HG03460 (cell line): ENCODE data around the gene TBC1D22B.
"Not testable (repeated sequence)": the region's sequence is repeated elsewhere in the genome, so short reads cannot be mapped to it uniquely, and the experiment has no call there.

Source experiments
- ATAC-seq: cut with Tn5 transposase; IDR thresholded peaks from one replicate; pipeline ENCODE4 v1.9.1; 2021; ENCODE audit not compliant: unreplicated experiment

The TBC1D22B gene

GRCh38 chr6:37265001-37265400 is 7.4 kb downstream of the TBC1D22B start:
- ATAC-seq: no peak

- no peak for ATAC-seq
Observed at GRCh38 chr6:37265860-37266259, 8.3 kb downstream of the TBC1D22B start.

- no peak for ATAC-seq
Observed at GRCh38 chr6:37269105-37269504, 11.5 kb downstream of the TBC1D22B start.

GRCh38 chr6:37272834-37273566 is 15.4 kb downstream of the TBC1D22B start:
- no peak for ATAC-seq

GRCh38 chr6:37273690-37274089 is 16.1 kb downstream of the TBC1D22B start:
- no peak for ATAC-seq

- ATAC-seq: no peak
Observed at GRCh38 chr6:37275350-37275749, 17.8 kb downstream of the TBC1D22B start.

GRCh38 chr6:37277001-37277409 is 19.4 kb downstream of the TBC1D22B start:
- peak; percentile 83 for ATAC-seq

- ATAC-seq: no peak
Observed at GRCh38 chr6:37279366-37280134, 22.0 kb downstream of the TBC1D22B start.

GRCh38 chr6:37280162-37280887 is 22.8 kb downstream of the TBC1D22B start:
- no peak for ATAC-seq

GRCh38 chr6:37282371-37282770 is 24.8 kb downstream of the TBC1D22B start:
- no peak for ATAC-seq

GRCh38 chr6:37283268-37283667 is 25.7 kb downstream of the TBC1D22B start:
- no peak for ATAC-seq

- no peak for ATAC-seq
Observed at GRCh38 chr6:37283671-37284151, 26.1 kb downstream of the TBC1D22B start.

- ATAC-seq: no peak
Observed at GRCh38 chr6:37284781-37285180, 27.2 kb downstream of the TBC1D22B start.

GRCh38 chr6:37285861-37286311 is 28.3 kb downstream of the TBC1D22B start:
- ATAC-seq: no peak

GRCh38 chr6:37287519-37288157 is 30.1 kb downstream of the TBC1D22B start:
- no peak for ATAC-seq

- no peak for ATAC-seq
Observed at GRCh38 chr6:37288247-37288646, 30.7 kb downstream of the TBC1D22B start.

GRCh38 chr6:37289931-37290330 is 32.4 kb downstream of the TBC1D22B start:
- no peak for ATAC-seq

- no peak for ATAC-seq
Observed at GRCh38 chr6:37293426-37293825, 35.9 kb downstream of the TBC1D22B start.

- not testable (repeated sequence) for ATAC-seq
Observed at GRCh38 chr6:37297637-37298036, 40.1 kb downstream of the TBC1D22B start.

- no peak for ATAC-seq
Observed at GRCh38 chr6:37298958-37299357, 41.4 kb downstream of the TBC1D22B start.

GRCh38 chr6:37299990-37300389 is 42.4 kb downstream of the TBC1D22B start:
- no peak for ATAC-seq
